GM18520 (cell line): ENCODE data around the gene COL13A1.

Experiments
- ATAC-seq: cut with Tn5 transposase; IDR thresholded peaks from one replicate; pipeline ENCODE4 v1.9.1; 2021; ENCODE audit not compliant: unreplicated experiment

The COL13A1 gene

DNA sequence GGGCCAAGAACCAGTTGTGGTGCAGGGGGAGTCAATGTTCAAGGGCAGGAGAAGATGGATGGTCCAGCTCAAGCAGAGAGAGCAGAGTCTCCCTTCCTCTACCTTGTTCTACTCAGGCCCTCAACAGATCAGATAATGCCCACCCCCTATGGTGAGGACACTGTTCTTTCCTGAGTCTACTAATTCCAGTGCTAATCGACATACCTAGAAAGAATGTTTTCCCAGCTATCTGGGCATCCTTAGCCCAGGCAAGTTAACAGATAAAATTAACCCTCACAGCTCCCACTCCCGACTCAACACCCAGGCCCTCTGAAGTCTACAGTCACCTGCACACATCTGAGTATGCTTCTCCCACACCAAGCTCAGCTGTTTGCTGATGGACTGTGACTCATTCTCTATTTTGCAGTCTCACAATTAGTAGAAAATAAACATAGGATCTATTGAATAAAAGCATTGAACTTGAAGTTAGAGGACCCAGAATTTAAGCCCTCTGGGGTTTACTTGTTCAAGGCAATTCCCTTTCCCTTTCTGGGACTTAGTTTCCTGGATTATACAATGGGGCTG is 17.1 kb downstream of the COL13A1 start:
- ATAC-seq = no peak

DNA sequence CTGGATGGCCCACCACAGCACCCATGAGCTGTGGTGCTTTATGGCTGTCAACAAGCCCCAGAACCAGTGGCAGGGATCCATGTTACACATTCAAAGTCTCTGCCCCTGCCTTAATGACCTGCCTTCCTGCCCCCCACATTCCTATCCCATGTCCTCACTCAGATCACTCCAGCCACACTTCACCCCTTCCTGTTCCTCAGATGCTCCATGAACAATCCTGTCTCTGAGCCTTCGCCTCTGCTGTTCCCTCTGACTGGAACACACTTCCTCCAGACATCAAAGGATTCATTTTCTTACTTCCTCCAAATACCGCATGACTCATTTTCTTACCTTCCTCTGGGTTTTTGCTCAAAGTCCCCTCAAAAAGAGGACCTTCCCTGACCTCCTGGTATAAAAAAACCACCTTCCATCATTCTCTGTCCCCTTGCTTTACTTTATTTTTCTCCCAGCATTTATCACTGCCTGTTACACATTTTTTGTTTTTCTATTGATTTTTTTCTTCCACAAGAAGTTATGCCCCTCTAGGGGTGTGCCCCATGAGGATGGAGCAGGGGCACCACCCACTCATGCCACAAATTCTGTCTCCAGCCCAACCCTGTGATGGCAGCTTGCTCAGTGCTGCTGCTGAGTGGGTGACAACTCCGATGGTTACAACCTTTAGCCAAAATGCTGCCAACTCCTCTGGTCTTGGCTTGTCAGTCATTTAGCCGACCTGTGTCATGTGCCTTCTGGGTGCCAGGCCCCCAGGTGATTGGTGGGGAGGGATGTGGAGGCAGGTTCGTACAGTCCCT is 18.2 kb downstream of the COL13A1 start:
- no peak for ATAC-seq

DNA sequence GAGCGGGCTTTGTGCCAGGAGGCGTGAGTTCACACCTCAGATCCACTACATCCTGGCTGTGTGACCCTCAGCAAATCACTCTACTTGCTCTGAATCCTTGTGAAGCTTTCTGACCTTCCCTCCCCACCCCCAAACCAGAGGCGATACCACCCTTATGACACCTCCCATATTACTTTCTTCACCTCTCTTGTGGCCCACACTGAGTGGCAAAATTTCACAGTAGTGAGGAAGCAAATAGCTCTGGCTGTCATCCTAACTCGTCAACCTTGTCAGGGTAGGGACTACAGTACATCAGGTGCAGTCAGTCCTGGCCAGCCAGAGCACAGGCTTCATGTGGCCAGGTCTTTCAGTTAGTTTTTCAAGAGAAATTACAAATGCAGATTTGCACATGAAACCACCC is 19.1 kb downstream of the COL13A1 start:
- no peak for ATAC-seq

DNA sequence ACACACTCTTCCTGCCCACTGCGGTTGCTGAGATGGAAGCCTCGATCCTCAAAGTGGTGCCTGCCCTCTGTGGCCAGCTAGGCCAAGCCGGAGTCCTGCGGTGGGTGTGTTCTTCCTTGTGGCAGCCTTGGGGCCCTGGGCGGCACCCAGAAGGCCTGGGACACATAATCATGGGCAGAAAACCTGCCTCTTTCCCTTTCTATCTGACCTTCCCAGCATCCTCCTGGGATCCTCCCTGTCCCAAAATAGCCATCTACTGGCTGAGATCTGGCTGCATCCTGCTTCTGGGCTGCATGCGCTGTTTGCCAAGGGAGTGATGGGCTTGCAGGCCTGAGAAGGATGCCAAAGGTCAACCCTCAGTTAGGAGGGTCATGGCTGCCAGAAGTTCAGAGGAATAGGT is 23.9 kb downstream of the COL13A1 start:
- no peak for ATAC-seq

DNA sequence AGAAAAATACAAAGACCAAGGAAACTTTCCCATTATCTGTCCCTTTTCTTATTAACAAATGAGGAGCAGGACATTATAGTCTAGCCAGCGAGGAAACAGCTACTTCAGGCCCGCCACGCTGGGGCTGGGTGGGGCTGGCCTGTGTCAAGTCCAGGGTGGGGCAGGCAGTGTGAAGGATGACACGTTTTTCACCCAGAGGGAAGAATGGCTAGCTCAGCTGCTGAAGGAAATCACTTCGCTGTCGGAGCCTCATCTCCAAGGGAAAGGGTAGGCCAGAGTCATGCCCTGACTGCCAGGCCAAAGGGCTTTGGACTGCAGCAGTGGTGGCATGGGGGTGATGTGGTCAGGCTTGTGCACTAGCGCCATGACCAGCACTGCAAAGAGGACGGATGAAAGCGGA is 24.4 kb downstream of the COL13A1 start:
- ATAC-seq = no peak

DNA sequence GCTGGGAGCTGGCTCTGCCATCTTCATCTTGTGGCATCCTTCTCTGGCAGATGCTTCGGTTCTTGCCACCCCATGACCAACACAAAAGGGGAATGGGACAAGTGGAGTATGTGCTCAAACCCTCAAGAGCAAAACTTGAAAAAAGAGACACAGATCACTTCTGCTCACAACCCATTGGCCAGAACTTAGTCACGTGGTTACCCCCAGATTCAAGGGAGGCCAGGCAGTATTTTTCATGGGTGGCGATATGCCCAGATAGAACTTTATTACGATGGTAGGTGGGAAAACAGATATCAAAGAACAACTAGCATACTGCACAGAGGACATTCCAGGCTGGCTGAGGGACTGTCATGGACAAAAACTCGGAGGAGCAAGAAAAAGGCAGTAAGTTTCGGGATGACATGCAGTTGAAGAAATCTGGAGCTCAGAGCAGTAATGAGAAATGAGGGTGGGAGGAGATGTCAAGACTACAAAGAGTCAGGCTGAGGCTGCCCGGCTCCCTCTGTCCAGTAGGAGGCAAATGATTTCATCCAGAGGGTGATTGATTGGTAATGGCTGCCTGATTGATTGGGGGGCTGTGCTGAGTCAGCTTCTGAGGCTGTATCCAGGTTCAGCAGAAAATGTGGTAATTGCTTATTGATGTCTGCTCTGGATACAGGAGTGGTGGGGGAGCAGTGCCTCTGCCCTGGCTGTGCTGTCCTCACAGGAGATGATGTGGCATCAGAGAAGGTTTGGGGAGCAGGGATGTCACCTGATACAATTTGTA is 25.3 kb downstream of the COL13A1 start:
- no peak for ATAC-seq

DNA sequence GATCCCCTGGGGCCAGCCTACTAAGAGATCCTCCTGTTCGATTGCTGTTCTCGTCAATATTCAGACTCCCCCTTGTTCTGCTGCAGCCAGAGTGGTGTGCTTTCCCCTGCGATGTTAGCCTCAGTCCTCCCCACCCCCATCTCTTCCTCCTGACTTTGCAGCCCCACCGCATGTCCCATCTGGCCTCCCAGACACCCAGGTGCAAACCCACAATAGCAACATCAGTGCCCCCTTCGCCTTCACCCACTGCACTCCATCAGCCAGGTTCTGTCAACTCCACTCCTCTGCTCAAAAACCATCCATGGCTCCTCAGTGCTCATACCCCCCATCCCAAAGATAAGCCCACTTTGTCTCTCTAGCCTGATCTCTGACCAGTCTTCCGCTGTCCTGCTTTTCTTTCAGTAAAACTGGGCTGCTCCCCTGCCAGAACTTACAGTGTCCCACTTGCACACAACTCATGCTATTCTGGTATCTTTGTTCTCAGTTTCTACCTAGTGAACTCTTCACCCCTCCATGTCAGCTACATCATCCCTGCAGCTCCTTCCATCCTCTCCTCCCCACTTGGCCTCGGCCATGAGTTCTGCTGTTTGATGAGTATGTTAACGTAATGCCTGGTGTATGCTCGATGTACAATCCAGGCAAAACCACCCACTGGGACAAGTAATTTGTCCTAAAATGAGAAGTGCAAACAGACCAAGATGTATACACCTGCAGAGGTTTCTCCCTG is 26.6 kb downstream of the COL13A1 start:
- no peak for ATAC-seq

DNA sequence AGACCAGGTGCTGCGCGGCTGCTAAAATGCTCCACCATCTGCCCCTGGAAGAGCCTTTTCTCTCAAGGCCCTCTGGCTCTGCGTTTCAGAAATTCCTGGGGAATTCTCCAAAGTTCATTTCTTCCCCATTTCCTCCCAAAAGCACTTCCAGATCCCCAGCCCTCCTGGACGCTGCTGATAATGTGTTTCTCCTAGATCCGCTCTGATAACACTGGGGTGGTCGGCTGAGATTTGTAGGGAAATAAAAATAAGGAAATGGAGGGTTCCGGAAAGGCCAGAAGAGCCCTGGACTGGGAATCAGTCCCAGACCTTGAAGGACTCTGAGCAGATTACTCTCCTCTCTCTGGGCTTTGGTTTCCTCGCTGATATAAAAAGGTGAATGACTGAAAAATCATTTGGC is 28.1 kb downstream of the COL13A1 start:
- ATAC-seq = no peak

DNA sequence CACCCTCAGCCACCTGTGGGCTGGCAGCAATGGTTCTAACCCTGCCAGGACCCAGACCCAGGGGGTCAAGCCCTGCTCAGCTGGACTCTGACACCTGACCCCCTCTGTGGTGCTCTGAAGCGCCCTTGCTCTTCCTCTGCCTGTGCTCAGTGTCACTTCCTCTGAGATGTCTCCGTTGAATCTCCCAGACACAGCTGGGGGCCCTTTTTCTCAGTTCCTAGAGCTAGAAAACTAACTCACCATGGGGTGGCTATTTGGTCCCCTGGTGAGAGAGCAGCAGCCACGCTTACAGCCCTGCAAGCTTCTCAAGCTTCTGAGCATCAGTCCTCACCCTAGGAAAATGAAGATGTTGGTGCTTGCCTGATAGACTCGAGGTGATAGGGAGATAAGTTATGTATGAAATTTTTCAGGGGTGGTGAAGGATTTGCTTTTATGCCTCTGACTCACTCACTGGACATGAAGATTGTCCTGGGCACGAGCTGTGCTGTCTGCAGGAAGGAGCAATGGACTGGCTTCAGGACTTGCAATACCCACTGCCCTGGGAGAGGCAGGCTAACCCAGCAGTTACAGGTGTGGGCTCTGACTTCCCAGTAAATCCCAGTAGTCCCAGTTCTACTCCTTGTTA is 29.6 kb downstream of the COL13A1 start:
- no peak for ATAC-seq

DNA sequence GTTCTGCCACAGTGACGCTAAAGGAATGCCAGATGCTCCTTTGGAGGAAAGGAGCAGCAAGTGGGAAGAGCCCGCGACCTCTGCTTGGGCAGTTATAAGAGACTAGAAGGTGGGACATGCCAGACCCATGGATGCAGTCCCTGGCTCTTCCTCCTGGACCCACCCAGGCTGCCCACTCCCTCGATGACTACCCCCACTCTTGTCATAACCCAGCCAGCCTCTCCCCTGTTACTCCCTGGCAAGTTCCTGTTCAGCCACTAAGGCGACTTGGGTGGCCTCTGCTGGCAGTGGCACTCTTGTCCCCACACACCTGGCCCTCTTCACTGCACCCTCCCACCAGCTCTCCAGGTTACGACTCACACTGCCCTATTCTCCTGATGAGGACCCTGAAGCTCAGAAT is 33.5 kb downstream of the COL13A1 start:
- ATAC-seq = no peak

DNA sequence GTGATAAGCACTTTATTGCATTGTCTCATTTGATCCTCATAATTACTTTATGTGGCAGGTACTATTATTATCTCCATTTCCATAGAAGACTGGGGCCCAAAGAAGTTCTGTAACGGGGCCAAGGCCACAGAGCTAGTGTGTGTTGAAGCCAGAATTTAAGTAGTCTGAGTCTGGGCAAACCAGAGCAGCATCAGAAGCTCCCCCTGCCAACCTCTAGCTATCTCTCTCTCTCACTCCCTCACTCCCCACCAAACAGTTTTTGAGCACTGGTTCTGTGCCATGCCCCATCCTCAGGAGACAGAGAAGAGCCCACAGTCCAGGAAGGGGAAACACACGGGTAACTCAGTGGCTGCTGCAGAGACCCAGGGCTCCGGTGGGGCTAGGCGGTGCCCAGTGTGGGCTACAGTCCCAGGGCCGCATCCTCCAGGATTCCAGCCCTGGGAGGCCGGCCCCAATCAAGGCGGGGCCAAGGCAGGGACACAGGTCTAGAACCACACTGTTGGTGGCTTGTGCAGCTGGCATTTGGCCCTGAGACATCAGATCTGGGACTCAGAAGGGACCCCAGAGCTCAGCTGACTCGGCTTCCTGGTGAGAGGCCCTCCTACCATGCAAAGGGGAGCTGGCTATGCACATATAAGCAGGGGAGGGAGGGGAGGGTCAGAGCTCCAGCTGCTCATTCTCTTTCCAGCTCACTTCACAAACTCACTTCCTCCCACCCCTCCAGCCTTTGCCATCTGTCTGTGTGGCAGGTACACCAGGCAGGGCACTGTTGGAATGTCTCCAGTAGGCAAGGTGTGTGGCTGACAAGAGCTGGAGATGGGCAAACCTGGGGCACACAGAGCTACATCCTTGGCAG is 34.4 kb downstream of the COL13A1 start:
- no peak for ATAC-seq

DNA sequence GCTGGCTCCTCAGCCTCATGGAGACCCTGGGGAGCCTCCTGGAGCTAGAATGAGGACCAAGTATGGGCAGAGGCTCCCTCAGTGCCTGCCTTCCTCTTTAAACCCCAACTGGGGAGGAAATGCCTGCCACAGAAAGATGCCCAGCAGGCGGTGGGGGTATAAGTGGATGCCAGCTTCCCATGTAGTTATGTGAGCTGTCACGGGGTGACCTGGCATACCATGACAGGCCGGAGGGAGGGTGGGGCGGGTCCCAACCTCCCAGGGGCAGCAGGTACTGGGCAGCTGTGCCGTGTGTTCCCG is 35.0 kb downstream of the COL13A1 start:
- no peak for ATAC-seq

DNA sequence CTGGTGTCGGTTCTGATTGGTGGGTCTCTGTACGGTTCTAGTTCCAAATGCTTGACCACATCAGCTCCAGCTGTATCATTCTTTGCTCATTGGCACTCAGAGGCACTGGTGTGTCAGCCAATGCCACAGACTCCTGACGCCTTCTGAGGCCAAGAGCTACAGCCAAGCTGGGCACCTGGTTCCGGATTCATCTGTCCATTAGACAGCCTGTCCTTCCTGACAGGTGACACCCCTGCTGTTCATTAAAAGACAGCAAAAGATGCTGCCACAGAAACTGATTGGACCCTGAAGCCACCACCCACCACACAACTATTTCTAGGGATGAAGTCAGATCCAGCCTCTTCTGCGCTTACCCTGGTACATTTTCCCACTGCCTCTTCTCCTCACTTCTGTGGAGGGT is 35.6 kb downstream of the COL13A1 start:
- ATAC-seq = no peak

DNA sequence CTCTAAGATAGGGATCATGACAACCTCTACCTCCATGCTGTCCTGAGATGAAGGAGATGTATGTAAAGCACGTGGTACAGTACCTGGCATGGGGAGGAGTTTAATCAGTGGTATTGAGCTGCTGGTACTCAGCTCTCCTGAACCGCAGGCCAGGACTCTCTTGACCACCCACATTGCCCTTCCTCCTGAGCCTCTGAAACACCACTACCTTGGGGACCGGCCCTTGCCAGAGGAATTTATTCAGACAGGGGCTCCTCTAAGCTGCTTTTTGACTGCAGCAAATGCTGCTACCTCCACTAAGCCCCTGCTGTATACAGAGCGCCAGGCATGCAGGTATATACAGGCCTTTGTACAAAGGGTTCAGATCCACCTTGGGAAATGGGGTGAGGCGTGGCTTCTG is 36.7 kb downstream of the COL13A1 start:
- ATAC-seq = no peak

DNA sequence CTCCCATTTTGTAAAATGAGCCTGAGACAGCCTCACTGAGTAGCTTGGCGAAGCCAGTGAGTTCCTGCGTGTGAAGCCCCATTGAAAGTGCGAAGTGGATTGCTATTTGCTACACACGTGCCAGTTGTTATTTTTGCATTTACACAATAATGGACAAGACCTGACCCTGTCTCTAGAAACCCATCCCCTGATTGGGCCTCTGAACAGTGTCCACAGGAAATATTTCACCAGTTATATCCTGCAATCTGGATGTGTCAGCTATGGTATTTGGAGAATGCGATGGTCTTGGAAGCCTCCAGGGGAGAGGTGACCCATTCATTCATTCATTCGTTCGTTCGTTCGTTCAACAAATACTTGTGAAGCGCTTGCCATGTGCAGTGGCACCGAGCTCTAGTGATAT is 37.1 kb downstream of the COL13A1 start:
- no peak for ATAC-seq

DNA sequence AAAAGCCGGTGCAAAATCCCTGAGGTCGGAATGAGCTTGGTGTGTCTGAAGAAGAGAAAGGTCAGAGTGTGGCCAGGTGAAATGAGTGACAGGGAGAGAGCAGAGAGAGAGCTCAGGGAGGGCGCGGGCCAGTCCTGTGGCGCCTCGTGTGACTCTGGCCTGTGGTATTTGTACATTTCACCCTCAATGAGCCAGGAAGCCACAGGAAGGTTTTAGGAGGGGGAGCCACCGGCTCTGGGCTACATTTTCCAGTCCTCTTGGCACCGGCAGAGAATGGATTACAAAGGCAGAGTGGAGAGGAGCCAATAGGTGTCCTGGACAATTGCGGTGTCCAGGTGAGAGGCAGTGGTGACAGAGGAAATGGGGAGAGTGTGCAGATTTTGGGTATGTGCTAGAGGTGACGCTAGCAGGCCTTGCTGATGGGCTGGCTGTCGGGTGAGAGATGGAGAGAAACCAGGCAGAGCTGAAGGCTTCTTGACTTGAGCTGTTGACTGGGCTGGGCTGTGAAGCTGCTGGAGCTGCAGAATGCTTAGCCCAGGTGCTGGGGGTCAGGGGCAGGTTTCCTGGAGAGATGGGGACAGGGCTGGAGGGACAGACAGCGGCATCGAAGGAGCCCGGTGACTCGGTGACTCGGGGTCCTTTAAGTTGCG is 38.1 kb downstream of the COL13A1 start:
- ATAC-seq = no peak

DNA sequence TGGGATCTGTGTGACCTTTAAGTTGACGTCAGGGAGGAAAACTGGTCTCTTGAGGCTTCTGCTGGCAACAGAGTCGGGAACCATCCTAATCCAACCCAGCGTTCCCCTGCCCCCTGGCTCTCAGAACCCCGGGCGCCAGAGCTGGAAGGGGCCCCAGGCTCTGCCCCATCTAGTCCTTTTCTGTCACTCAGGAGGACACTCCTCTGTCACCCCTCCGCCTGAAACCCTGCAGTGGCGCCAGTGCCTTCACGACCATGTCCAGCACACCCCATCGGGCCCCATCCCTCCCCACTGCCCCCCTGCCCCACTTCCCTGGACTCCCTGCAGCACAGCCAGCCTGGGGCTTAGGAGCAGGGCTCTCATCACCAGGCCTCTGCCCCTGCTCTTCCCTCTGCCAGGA is 39.1 kb downstream of the COL13A1 start:
- no peak for ATAC-seq

DNA sequence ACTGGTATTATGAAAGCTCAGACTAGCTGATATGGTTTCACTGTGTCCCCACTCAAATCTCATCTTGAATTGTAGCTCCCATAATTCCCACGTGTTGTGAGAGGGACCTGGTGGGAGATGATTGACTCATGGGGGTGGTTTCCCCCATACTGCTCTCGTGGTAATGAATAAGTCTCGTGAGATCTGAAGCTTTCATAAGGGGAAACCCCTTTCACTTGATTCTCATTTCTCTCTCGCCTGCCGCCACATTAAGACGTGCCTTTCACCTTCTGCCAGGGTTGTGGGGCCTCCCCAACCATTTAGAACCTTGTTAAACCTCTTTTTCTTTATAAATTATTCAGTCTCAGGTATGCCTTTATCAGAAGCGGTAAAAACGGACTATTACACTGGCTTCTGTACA is 40.3 kb downstream of the COL13A1 start:
- ATAC-seq = no peak

DNA sequence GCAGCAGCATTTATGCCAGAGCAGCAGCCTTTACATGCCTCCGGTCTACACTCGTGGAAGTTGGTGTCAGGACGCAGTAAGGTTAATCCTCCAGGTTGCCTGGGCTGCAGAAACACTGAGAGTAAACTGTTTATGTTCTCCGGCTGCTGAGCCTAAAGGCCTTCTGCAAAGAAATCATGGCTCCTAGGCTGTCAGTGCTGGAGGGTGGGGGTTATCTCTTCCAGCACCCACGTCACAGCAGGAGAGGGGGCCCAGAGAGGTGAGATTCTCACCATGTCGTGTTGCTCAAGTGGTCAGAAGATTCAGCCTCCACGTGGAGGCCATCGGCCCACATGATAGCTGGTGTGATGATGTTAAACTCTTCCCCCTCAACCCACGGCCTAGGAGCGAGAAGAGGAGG is 41.2 kb downstream of the COL13A1 start:
- ATAC-seq = no peak

DNA sequence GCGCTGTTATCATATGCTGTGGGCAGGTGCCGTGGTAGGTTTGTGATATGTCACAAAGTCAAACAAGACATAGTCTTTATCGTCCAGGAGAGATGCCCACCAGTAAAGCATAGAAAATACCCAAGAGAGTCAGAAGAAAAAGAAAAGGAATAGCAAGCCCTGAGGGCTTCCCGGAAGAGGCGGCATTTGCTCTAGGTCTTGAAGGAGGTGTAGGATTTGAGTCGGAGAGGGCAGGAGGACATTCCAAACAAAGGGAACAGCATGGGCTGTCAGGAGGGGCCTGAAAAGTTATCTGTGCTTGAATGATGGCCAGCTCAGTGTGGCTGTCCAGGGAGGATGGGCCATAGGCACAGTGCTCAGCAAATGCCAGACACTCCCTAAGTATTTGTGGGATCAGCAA is 42.2 kb downstream of the COL13A1 start:
- ATAC-seq = no peak
